ENCODE results near the gene POMGNT2.

DNA sequence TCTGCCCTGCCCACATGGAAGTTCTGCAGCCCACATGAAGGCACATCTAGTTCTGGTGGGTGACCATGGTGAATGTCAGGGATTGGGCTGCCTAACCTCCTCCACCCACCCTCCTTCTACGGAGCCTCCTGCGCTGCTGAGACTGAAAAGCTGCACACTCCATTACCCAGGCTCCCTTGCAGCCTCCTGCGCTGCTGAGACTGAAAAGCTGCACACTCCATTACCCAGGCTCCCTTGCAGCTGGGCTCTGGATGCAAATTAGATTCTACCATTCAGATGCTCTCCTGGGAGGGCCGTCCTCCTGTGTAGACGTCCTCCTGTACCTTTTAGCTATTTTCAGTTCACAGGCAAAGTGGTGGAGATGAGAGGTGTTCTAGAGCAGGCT, 32.1 kb downstream of the POMGNT2 start:
- TF ChIP-seq POLR2A (IDR thresholded peaks at IDR 0.05): no peak
- TF ChIP-seq, protein P1, sequence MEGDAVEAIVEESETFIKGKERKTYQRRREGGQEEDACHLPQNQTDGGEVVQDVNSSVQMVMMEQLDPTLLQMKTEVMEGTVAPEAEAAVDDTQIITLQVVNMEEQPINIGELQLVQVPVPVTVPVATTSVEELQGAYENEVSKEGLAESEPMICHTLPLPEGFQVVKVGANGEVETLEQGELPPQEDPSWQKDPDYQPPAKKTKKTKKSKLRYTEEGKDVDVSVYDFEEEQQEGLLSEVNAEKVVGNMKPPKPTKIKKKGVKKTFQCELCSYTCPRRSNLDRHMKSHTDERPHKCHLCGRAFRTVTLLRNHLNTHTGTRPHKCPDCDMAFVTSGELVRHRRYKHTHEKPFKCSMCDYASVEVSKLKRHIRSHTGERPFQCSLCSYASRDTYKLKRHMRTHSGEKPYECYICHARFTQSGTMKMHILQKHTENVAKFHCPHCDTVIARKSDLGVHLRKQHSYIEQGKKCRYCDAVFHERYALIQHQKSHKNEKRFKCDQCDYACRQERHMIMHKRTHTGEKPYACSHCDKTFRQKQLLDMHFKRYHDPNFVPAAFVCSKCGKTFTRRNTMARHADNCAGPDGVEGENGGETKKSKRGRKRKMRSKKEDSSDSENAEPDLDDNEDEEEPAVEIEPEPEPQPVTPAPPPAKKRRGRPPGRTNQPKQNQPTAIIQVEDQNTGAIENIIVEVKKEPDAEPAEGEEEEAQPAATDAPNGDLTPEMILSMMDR (IDR thresholded peaks at IDR 0.05): no peak

Data from right lobe of liver (tissue), 4 donors.